Ectodermal cell (in vitro differentiated cells): ENCODE measurements around the gene KRTAP10-12.

Source experiments
- H3K27ac ChIP-seq: 2 replicates; pipeline ENCODE4 v1.7.0; 2013; ENCODE audit warnings: mild to moderate bottlenecking, low read depth, low read length; ENCODE audit not compliant: insufficient read depth, poor library complexity, severe bottlenecking
- H3K27me3 ChIP-seq: 2 replicates; pipeline ENCODE4 v1.7.0; 2013; ENCODE audit warnings: mild to moderate bottlenecking, low read length; ENCODE audit not compliant: insufficient read depth, control insufficient read depth, poor library complexity, severe bottlenecking
- H3K36me3 ChIP-seq: one replicate; pipeline ENCODE4 v1.7.0; 2013; ENCODE audit warnings: low read length; ENCODE audit not compliant: control insufficient read depth, insufficient read depth
- H3K4me1 ChIP-seq: one replicate; pipeline ENCODE4 v1.7.0; 2013; ENCODE audit warnings: low read length; ENCODE audit not compliant: control insufficient read depth, insufficient read depth
- H3K4me3 ChIP-seq: 2 replicates; pipeline ENCODE4 v1.7.0; 2013; ENCODE audit warnings: low read depth, low read length, control low read depth; ENCODE audit not compliant: insufficient read depth
- H3K9me3 ChIP-seq: 2 replicates; pipeline ENCODE4 v1.7.0; 2013; ENCODE audit warnings: mild to moderate bottlenecking, low read length, moderate library complexity; ENCODE audit not compliant: control insufficient read depth
- WGBS, 2 experiments: methylation state at CpG; one replicate each; pipeline ENCODE4 v1.1.7; 2013; ENCODE audit warnings: missing lambda C conversion rate in 2 of 2; 5-methylcytosine and 5-hydroxymethylcytosine counted together

The KRTAP10-12 gene

GRCh38 chr21:44697811-44698734, 1.1 kb downstream of the KRTAP10-12 start:
- WGBS, 2 experiments = 53 to 54% methylated on average over 35 of the region's 35 CpGs
- Histone ChIP-seq H3K4me3 (no peak overlapping the region), H3K27ac (no peak overlapping the region), H3K4me1 (peaks cover 43% of the 10 kb centered on the region), H3K9me3 (no peaks in the 10 kb centered on the region), H3K36me3 (no peaks in the 10 kb centered on the region), H3K27me3 (no peaks in the 10 kb centered on the region)

- WGBS, 2 experiments = 79 to 83% methylated on average over 17 of the region's 17 CpGs
- peaks cover 10% of the 10 kb centered on the region for H3K27me3 ChIP-seq
- peaks cover 52% of the 10 kb centered on the region for H3K4me1 ChIP-seq
- H3K9me3 ChIP-seq = no peaks in the 10 kb centered on the region
- no peaks in the 10 kb centered on the region for H3K36me3 ChIP-seq
- H3K4me3 ChIP-seq = no peak overlapping the region
- no peak overlapping the region for H3K27ac ChIP-seq
Observed at GRCh38 chr21:44699502-44700001, 2.6 kb downstream of the KRTAP10-12 start.

GRCh38 chr21:44700101-44701022, 3.4 kb downstream of the KRTAP10-12 start:
- H3K9me3 ChIP-seq = no peaks in the 10 kb centered on the region
- WGBS, 2 experiments = 75 to 77% methylated on average over 21 of the region's 21 CpGs
- no peak overlapping the region for H3K27ac ChIP-seq
- no peak overlapping the region for H3K4me3 ChIP-seq
- no peaks in the 10 kb centered on the region for H3K36me3 ChIP-seq
- H3K27me3 ChIP-seq = peaks cover 17% of the 10 kb centered on the region
- H3K4me1 ChIP-seq = peaks cover 47% of the 10 kb centered on the region

- WGBS, 2 experiments = 85 to 86% methylated on average over 13 of the region's 14 CpGs
Observed at GRCh38 chr21:44701023-44701400, 4.0 kb downstream of the KRTAP10-12 start.

GRCh38 chr21:44701541-44701940, 4.6 kb downstream of the KRTAP10-12 start:
- Histone ChIP-seq H3K4me1 (peaks cover 49% of the 10 kb centered on the region), H3K9me3 (no peaks in the 10 kb centered on the region), H3K4me3 (no peak overlapping the region), H3K36me3 (no peaks in the 10 kb centered on the region), H3K27ac (no peak overlapping the region), H3K27me3 (peaks cover 29% of the 10 kb centered on the region)
- WGBS, 2 experiments = 74 to 79% methylated on average over 12 of the region's 12 CpGs

More at GRCh38 chr21:44701023-44701400, 4.0 kb downstream of the KRTAP10-12 start:
- Histone ChIP-seq H3K27me3 (peaks cover 24% of the 10 kb centered on the region), H3K27ac (no peak overlapping the region), H3K4me1 (peaks cover 45% of the 10 kb centered on the region), H3K9me3 (no peaks in the 10 kb centered on the region), H3K4me3 (no peak overlapping the region), H3K36me3 (no peaks in the 10 kb centered on the region)

- H3K4me3 ChIP-seq = no peak overlapping the region
- no peak overlapping the region for H3K27ac ChIP-seq
- H3K27me3 ChIP-seq = peaks cover 37% of the 10 kb centered on the region
- H3K9me3 ChIP-seq = no peaks in the 10 kb centered on the region
- no peaks in the 10 kb centered on the region for H3K36me3 ChIP-seq
- peaks cover 53% of the 10 kb centered on the region for H3K4me1 ChIP-seq
- 81 to 82% methylated on average over 22 of the region's 22 CpGs for WGBS, 2 experiments
Observed at GRCh38 chr21:44702111-44702972, 5.4 kb downstream of the KRTAP10-12 start.

- Histone ChIP-seq H3K27me3 (peaks cover 45% of the 10 kb centered on the region), H3K4me3 (no peak overlapping the region), H3K27ac (no peak overlapping the region), H3K36me3 (no peaks in the 10 kb centered on the region), H3K4me1 (peaks cover 53% of the 10 kb centered on the region), H3K9me3 (no peaks in the 10 kb centered on the region)
- WGBS, 2 experiments = 68 to 69% methylated on average over 16 of the region's 16 CpGs
Observed at GRCh38 chr21:44702973-44703730, 6.2 kb downstream of the KRTAP10-12 start.

- 50% methylated on average over 13 of the region's 13 CpGs for WGBS, 2 experiments
Observed at GRCh38 chr21:44703731-44704635, 7.0 kb downstream of the KRTAP10-12 start.

More at GRCh38 chr21:44703731-44704635, 7.0 kb downstream of the KRTAP10-12 start:
- H3K27ac ChIP-seq = no peak overlapping the region
- no peak overlapping the region for H3K4me3 ChIP-seq
- H3K36me3 ChIP-seq = no peaks in the 10 kb centered on the region
- peaks cover 58% of the 10 kb centered on the region for H3K4me1 ChIP-seq
- H3K9me3 ChIP-seq = no peaks in the 10 kb centered on the region
- peaks cover 53% of the 10 kb centered on the region for H3K27me3 ChIP-seq
